Endothelial cell (in vitro differentiated cells): ENCODE measurements around the gene CLN6. TPM values are rescaled to one million over a fixed set of nuclear protein-coding genes. Genes with fewer than 3 reads are reported as not detected.

Experiments used
- DNase-seq: peaks from one replicate; pipeline ENCODE4 v3.0.0; 2021; ENCODE audit warnings: low spot score
- H3K27ac Mint-ChIP-seq: one replicate; pipeline ENCODE4 v1.8.0; 2021; ENCODE audit warnings: mixed read lengths, inconsistent platforms; ENCODE audit not compliant: unreplicated experiment
- H3K27me3 Mint-ChIP-seq: one replicate; pipeline ENCODE4 v1.8.0; 2021; ENCODE audit warnings: mild to moderate bottlenecking, moderate library complexity, mixed read lengths, inconsistent platforms; ENCODE audit not compliant: unreplicated experiment
- H3K36me3 Mint-ChIP-seq: one replicate; pipeline ENCODE4 v1.8.0; 2021; ENCODE audit warnings: mild to moderate bottlenecking, low read depth, mixed read lengths, inconsistent platforms; ENCODE audit not compliant: unreplicated experiment
- H3K4me1 Mint-ChIP-seq: one replicate; pipeline ENCODE4 v1.8.0; 2021; ENCODE audit warnings: mild to moderate bottlenecking, mixed read lengths, inconsistent platforms; ENCODE audit not compliant: unreplicated experiment
- H3K4me3 Mint-ChIP-seq: one replicate; pipeline ENCODE4 v1.8.0; 2021; ENCODE audit warnings: mild to moderate bottlenecking, mixed read lengths, inconsistent platforms; ENCODE audit not compliant: unreplicated experiment
- H3K9me3 Mint-ChIP-seq: one replicate; pipeline ENCODE4 v1.8.0; 2021; ENCODE audit warnings: mixed read lengths, inconsistent platforms; ENCODE audit not compliant: unreplicated experiment
- total RNA-seq: library from RNA; stranded (reverse); fragmentation: NEBNext Ultra II Directional; extraction: Animal tissue kit (Norgen Biotek cat#: 25700); gene quantifications from one replicate; pipeline ENCODE4 v1.2.1, GENCODE V29; 2021; ENCODE audit not compliant: unreplicated experiment
- TF ChIP-seq, protein P1 (sequence below): fragments of 200-600 bp; sonication (generic); IDR thresholded peaks from one replicate; pipeline ENCODE4 v1.5.0; 2021; ENCODE audit warnings: antibody characterized with exemption; ENCODE audit not compliant: unreplicated experiment

Gene CLN6
- total RNA-seq, 1 donor from 2014 or later, result 42.1 TPM

- TF ChIP-seq, protein P1, sequence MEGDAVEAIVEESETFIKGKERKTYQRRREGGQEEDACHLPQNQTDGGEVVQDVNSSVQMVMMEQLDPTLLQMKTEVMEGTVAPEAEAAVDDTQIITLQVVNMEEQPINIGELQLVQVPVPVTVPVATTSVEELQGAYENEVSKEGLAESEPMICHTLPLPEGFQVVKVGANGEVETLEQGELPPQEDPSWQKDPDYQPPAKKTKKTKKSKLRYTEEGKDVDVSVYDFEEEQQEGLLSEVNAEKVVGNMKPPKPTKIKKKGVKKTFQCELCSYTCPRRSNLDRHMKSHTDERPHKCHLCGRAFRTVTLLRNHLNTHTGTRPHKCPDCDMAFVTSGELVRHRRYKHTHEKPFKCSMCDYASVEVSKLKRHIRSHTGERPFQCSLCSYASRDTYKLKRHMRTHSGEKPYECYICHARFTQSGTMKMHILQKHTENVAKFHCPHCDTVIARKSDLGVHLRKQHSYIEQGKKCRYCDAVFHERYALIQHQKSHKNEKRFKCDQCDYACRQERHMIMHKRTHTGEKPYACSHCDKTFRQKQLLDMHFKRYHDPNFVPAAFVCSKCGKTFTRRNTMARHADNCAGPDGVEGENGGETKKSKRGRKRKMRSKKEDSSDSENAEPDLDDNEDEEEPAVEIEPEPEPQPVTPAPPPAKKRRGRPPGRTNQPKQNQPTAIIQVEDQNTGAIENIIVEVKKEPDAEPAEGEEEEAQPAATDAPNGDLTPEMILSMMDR, result no peak
- Mint-ChIP-seq H3K4me1 (no peaks in the 10 kb centered on the region), H3K4me3 (no peak overlapping the region), H3K27ac (no peak overlapping the region), H3K27me3 (peaks cover 3% of the 10 kb centered on the region), H3K36me3 (peaks cover 19% of the 10 kb centered on the region), H3K9me3 (no peaks in the 10 kb centered on the region)
- no peak for DNase-seq
These were observed 66.3 kb downstream of the CLN6 start for GRCh38 chr15:68163191-68163590.

GRCh38 chr15:68158046-68158628, 71.4 kb downstream of the CLN6 start:
- H3K4me1 Mint-ChIP-seq, result no peaks in the 10 kb centered on the region
- H3K36me3 Mint-ChIP-seq, result peaks cover 14% of the 10 kb centered on the region
- H3K27me3 Mint-ChIP-seq, result peaks cover 3% of the 10 kb centered on the region
- TF ChIP-seq, protein P1, result no peak
- H3K9me3 Mint-ChIP-seq, result no peaks in the 10 kb centered on the region
- no peak overlapping the region for H3K27ac Mint-ChIP-seq
- no peak for DNase-seq
- H3K4me3 Mint-ChIP-seq, result no peak overlapping the region

- no peaks in the 10 kb centered on the region for H3K9me3 Mint-ChIP-seq
These were observed 72.5 kb downstream of the CLN6 start for GRCh38 chr15:68157074-68157473.

More at GRCh38 chr15:68157074-68157473, 72.5 kb downstream of the CLN6 start:
- Mint-ChIP-seq H3K4me1 (no peaks in the 10 kb centered on the region), H3K36me3 (peaks cover 22% of the 10 kb centered on the region), H3K27me3 (peaks cover 3% of the 10 kb centered on the region), H3K4me3 (no peak overlapping the region), H3K27ac (no peak overlapping the region)
- no peak for DNase-seq
- TF ChIP-seq, protein P1, result no peak

Other genes starting within 250 kb of the CLN6 start
- 67.8 TPM for gene PIAS1, start 175.4 kb downstream of the CLN6 start, total RNA-seq
- 11.0 TPM for gene CALML4, start 24.4 kb downstream of the CLN6 start, total RNA-seq
- 47.8 TPM for gene FEM1B, start 48.0 kb upstream of the CLN6 start, total RNA-seq
- gene ITGA11, start 202.4 kb upstream of the CLN6 start, total RNA-seq, result 0.28 TPM